ENCODE data around the gene DNAH8. TPM values are rescaled to one million over a fixed set of nuclear protein-coding genes. Genes with fewer than 3 reads are reported as not detected.
A peak's percentile ranks its signal among the peaks of the same experiment; 100 is the strongest.

DNAH8 gene
- total RNA-seq, 1 donor from 2014 or later = 1.1 TPM

- Histone ChIP-seq H3K4me2 (no peak overlapping the region), H3K4me3 (no peak overlapping the region), H3K36me3 (no peaks in the 10 kb centered on the region), H3F3A (ENCODE audit: low read depth) (no peaks in the 10 kb centered on the region), H3K27ac (no peak overlapping the region), H4K20me1 (ENCODE audit: low read depth) (no peaks in the 10 kb centered on the region), H3K9me3 (ENCODE audit: low read depth) (no peaks in the 10 kb centered on the region), H3K79me2 (ENCODE audit: low read depth) (no peaks in the 10 kb centered on the region), H3K9ac (no peak overlapping the region), H2AFZ (replicated peaks) (no peak overlapping the region), H3K4me1 (peaks cover 9% of the 10 kb centered on the region), H3K27me3 (no peaks in the 10 kb centered on the region)
- Mint-ChIP-seq H3K9me3 (no peaks in the 10 kb centered on the region), H3K27me3 (ENCODE audit: insufficient read depth, low read depth) (peaks cover 4% of the 10 kb centered on the region), H3K27ac (no peak overlapping the region), H3K4me3 (no peak overlapping the region), H3K36me3 (no peaks in the 10 kb centered on the region), H3K4me1 (no peaks in the 10 kb centered on the region)
- no peak for DNase-seq (ENCODE audit: low spot score)
- TF ChIP-seq EZH2phosphoT487 (IDR thresholded peaks at IDR 0.05) = no peak
- no peak for TF ChIP-seq EZH2 (IDR thresholded peaks at IDR 0.05)
- no peak for TF ChIP-seq CTCF (IDR thresholded peaks at IDR 0.05)
These were observed 122.0 kb downstream of the DNAH8 start for GRCh38 chr6:38837101-38837500.

GRCh38 chr6:38843798-38844197 lies 128.7 kb downstream of the DNAH8 start:
- no peak overlapping the region for H3K27ac Mint-ChIP-seq
- Histone ChIP-seq H3K4me1 (peaks cover 13% of the 10 kb centered on the region), H3K79me2 (ENCODE audit: low read depth) (no peaks in the 10 kb centered on the region), H2AFZ (replicated peaks) (no peak overlapping the region), H3F3A (ENCODE audit: low read depth) (no peaks in the 10 kb centered on the region), H3K27me3 (no peaks in the 10 kb centered on the region), H3K4me2 (no peak overlapping the region), H3K4me3 (no peak overlapping the region), H3K9ac (no peak overlapping the region), H3K9me3 (ENCODE audit: low read depth) (no peaks in the 10 kb centered on the region), H3K36me3 (no peaks in the 10 kb centered on the region), H4K20me1 (ENCODE audit: low read depth) (peaks cover 5% of the 10 kb centered on the region), H3K27ac (no peak overlapping the region)
- peaks cover 24% of the 10 kb centered on the region for H3K27me3 Mint-ChIP-seq (ENCODE audit: insufficient read depth, low read depth)
- peak overlapping the region; percentile 8 for H3K4me3 Mint-ChIP-seq
- no peak for TF ChIP-seq EZH2phosphoT487 (IDR thresholded peaks at IDR 0.05)
- TF ChIP-seq CTCF (IDR thresholded peaks at IDR 0.05) = no peak
- TF ChIP-seq EZH2 (IDR thresholded peaks at IDR 0.05) = no peak
- H3K36me3 Mint-ChIP-seq = no peaks in the 10 kb centered on the region
- peaks cover 20% of the 10 kb centered on the region for H3K4me1 Mint-ChIP-seq
- H3K9me3 Mint-ChIP-seq = peaks cover 6% of the 10 kb centered on the region
- no peak for DNase-seq (ENCODE audit: low spot score)

GRCh38 chr6:38845931-38846330 lies 130.8 kb downstream of the DNAH8 start:
- Mint-ChIP-seq H3K9me3 (peaks cover 6% of the 10 kb centered on the region), H3K36me3 (no peaks in the 10 kb centered on the region), H3K4me3 (peak overlapping the region; percentile 1), H3K27ac (no peak overlapping the region), H3K4me1 (peaks cover 20% of the 10 kb centered on the region), H3K27me3 (ENCODE audit: insufficient read depth, low read depth) (peaks cover 28% of the 10 kb centered on the region)
- no peak overlapping the region for H3K9ac ChIP-seq
- peak overlapping the region; percentile 46 for H3K4me2 ChIP-seq
- no peaks in the 10 kb centered on the region for H3F3A ChIP-seq (ENCODE audit: low read depth)
- no peaks in the 10 kb centered on the region for H3K9me3 ChIP-seq (ENCODE audit: low read depth)
- H4K20me1 ChIP-seq (ENCODE audit: low read depth) = peaks cover 5% of the 10 kb centered on the region
- DNase-seq (ENCODE audit: low spot score) = peak; percentile 75
- no peak overlapping the region for H2AFZ ChIP-seq (replicated peaks)
- no peaks in the 10 kb centered on the region for H3K36me3 ChIP-seq
- TF ChIP-seq EZH2 (IDR thresholded peaks at IDR 0.05) (no peak), EZH2phosphoT487 (IDR thresholded peaks at IDR 0.05) (no peak), CTCF (IDR thresholded peaks at IDR 0.05) (no peak)
- H3K4me1 ChIP-seq = peaks cover 13% of the 10 kb centered on the region
- H3K4me3 ChIP-seq = no peak overlapping the region
- H3K27ac ChIP-seq = no peak overlapping the region
- no peaks in the 10 kb centered on the region for H3K27me3 ChIP-seq
- no peaks in the 10 kb centered on the region for H3K79me2 ChIP-seq (ENCODE audit: low read depth)

Measured in neural progenitor cell (in vitro differentiated cells).